Endothelial cell of umbilical vein (primary cell): ENCODE data around the gene PLXDC2. TPM values are rescaled to one million over a fixed set of nuclear protein-coding genes. Genes with fewer than 3 reads are reported as not detected.

Experiments
- BruUV-seq: library from RNA; stranded (reverse); fragments of 400-500 nt; replicated peaks from 2 replicates; lab custom pipeline; 2021; lab: Mats Ljungman, UMichigan
- CTCF ChIA-PET: fragments of 300-600, 350-600 bp; sonication (Branson Sonifier 250); formaldehyde crosslinking; loops from one replicate; lab custom pipeline; 2021; ENCODE audit warnings: antibody characterized with exemption, inconsistent platforms; lab: Charles Lee
- POLR2A ChIA-PET: fragments of 300-600, 350-600 bp; sonication (Branson Sonifier 250); formaldehyde crosslinking; loops from one replicate; lab custom pipeline; 2021; ENCODE audit warnings: antibody characterized with exemption, inconsistent platforms; lab: Charles Lee
- DNase-seq: peaks from one replicate; pipeline ENCODE4 v3.0.0-alpha.2; 2011; ENCODE audit warnings: low read depth, low spot score
- FAIRE-seq: peaks from 2 replicates; lab custom pipeline; 2011; peaks lifted over from hg19 to GRCh38; lab: Jason Lieb, UNC
- H2AFZ ChIP-seq: 2 replicates; pipeline ENCODE4 v1.6.0; 2012; ENCODE audit warnings: low read depth, low read length, control low read depth, inconsistent platforms
- H3K27ac ChIP-seq: 2 replicates; pipeline ENCODE4 v1.5.1; 2011; ENCODE audit warnings: low read depth, mild to moderate bottlenecking, control low read depth, low read length, moderate library complexity; ENCODE audit not compliant: insufficient read depth
- H3K27me3 ChIP-seq, 2 experiments: 2 replicates each; pipeline versions ENCODE4 v1.6.0 to v1.6.1; 2011; ENCODE audit warnings: low read length in 2 of 2, mixed read lengths in 1 of 2; ENCODE audit not compliant: control insufficient read depth in 2 of 2, insufficient read depth in 2 of 2
- H3K36me3 ChIP-seq, 2 experiments: 2 replicates in 1 of 2; 3 replicates in 1 of 2; pipeline ENCODE4 v1.5.1; 2011; ENCODE audit warnings: low read length in 2 of 2, mild to moderate bottlenecking in 1 of 2, moderate library complexity in 1 of 2; ENCODE audit not compliant: control insufficient read depth in 2 of 2, insufficient read depth in 2 of 2; ENCODE audit errors: extremely low read depth in 1 of 2
- H3K4me1 ChIP-seq: 3 replicates; pipeline ENCODE4 v1.5.1; 2011; ENCODE audit warnings: mild to moderate bottlenecking, low read length; ENCODE audit not compliant: control insufficient read depth, insufficient read depth; ENCODE audit errors: extremely low read depth
- H3K4me2 ChIP-seq: 2 replicates; pipeline ENCODE4 v1.6.1; 2011; ENCODE audit warnings: low read length, control low read depth, mixed read lengths; ENCODE audit not compliant: insufficient read depth
- H3K4me3 ChIP-seq, 3 experiments: fragments of 200-600 bp in 1 of 3; sonication (generic), shearing (Covaris generic) in 1 of 3; replicated peaks in 1 of 3; 2 replicates each; pipeline ENCODE4 v1.5.1; 2011 to 2016; ENCODE audit warnings: control low read depth in 3 of 3, low read length in 3 of 3, mild to moderate bottlenecking in 2 of 3, inconsistent platforms in 1 of 3, low read depth in 1 of 3, moderate library complexity in 1 of 3; ENCODE audit not compliant: insufficient read depth in 1 of 3
- H3K79me2 ChIP-seq: 2 replicates; pipeline ENCODE4 v1.6.0; 2012; ENCODE audit warnings: low read length, inconsistent platforms; ENCODE audit not compliant: control insufficient read depth, insufficient read depth
- H3K9ac ChIP-seq: replicated peaks from 2 replicates; pipeline ENCODE3; 2011; ENCODE audit warnings: low read length, control low read depth; ENCODE audit not compliant: insufficient read depth; ENCODE audit errors: extremely low read depth
- H3K9me1 ChIP-seq: replicated peaks from 3 replicates; pipeline ENCODE4 v1.6.0; 2011; ENCODE audit warnings: mild to moderate bottlenecking, low read length; ENCODE audit not compliant: control insufficient read depth, insufficient read depth; ENCODE audit errors: extremely low read depth
- H3K9me3 ChIP-seq: replicated peaks from 2 replicates; pipeline ENCODE4 v1.5.1; 2012; ENCODE audit warnings: low read length, inconsistent platforms; ENCODE audit not compliant: control insufficient read depth, insufficient read depth
- H4K20me1 ChIP-seq: replicated peaks from 2 replicates; pipeline ENCODE3; 2011; ENCODE audit warnings: mild to moderate bottlenecking, low read length; ENCODE audit not compliant: control insufficient read depth, insufficient read depth; ENCODE audit errors: extremely low read depth
- CTCF ChIP-seq, 2 donors: IDR thresholded peaks; 1 replicate in 1 of 2; 2 replicates in 1 of 2; pipeline ENCODE4 v1.5.1; 2011; ENCODE audit warnings: low read length in 2 of 2, mild to moderate bottlenecking in 2 of 2, moderate library complexity in 2 of 2, control low read depth in 1 of 2, inconsistent platforms in 1 of 2, low read depth in 1 of 2; ENCODE audit not compliant: insufficient read depth in 1 of 2; ENCODE audit errors: extremely low read depth in 1 of 2
- EZH2 ChIP-seq: IDR thresholded peaks from 2 replicates; pipeline ENCODE4 v1.6.1; 2012; ENCODE audit warnings: borderline replicate concordance, low read depth, mild to moderate bottlenecking, moderate library complexity, low read length, inconsistent platforms; ENCODE audit not compliant: severe bottlenecking
- FOS ChIP-seq: IDR thresholded peaks from 2 replicates; pipeline ENCODE4 v1.6.1; 2011; ENCODE audit warnings: mild to moderate bottlenecking, low read length, moderate library complexity, borderline replicate concordance; ENCODE audit not compliant: insufficient read depth
- GATA2 ChIP-seq: IDR thresholded peaks from 2 replicates; pipeline ENCODE4 v1.7.0; 2011; ENCODE audit warnings: low read depth, mild to moderate bottlenecking, moderate library complexity, mixed read lengths, low read length; ENCODE audit not compliant: insufficient read length, insufficient read depth
- JUN ChIP-seq: IDR thresholded peaks from 2 replicates; pipeline ENCODE4 v1.6.1; 2011; ENCODE audit warnings: borderline replicate concordance, low read depth; ENCODE audit not compliant: insufficient read length, insufficient read depth
- MYC ChIP-seq: IDR thresholded peaks from one replicate; pipeline ENCODE4 v1.6.1; 2011; ENCODE audit warnings: mild to moderate bottlenecking, low read depth, low read length
- POLR2A ChIP-seq: IDR thresholded peaks from 2 replicates; pipeline ENCODE4 v1.6.1; 2012; ENCODE audit warnings: low read depth, mild to moderate bottlenecking, control low read depth, low read length
- POLR2AphosphoS5 ChIP-seq: IDR thresholded peaks from 2 replicates; pipeline ENCODE4 v1.6.1; 2012; ENCODE audit warnings: low read depth, mild to moderate bottlenecking, control low read depth, low read length, moderate library complexity; ENCODE audit not compliant: insufficient read depth
- dilution Hi-C: fragments of 300-500 bp; cut with MboI; formaldehyde crosslinking; loops from one replicate; pipeline ENCODE4 v1.15.0; 2019; ENCODE audit warnings: low sequenced_read_pairs; ENCODE audit not compliant: extremely low pct_ligation_motif_present
- intact Hi-C: fragments of 100-400 bp; cut with micrococcal nuclease; formaldehyde crosslinking; loops from one replicate; pipeline ENCODE4 v1.10.0; 2022
- polyA plus RNA-seq, 4 experiments: library from polyadenylated mRNA; depleted of rRNA in 3 of 4; stranded (reverse) in 3 of 4; unstranded in 1 of 4; fragments of >200 nt; gene quantifications; 2 replicates each; pipeline versions ENCODE4 v1.2.1 to v1.2.3, GENCODE V29; 2011 to 2012; ENCODE audit warnings: missing spikeins in 1 of 4
- total RNA-seq: library from RNA; stranded (reverse); gene quantifications from 2 replicates; pipeline ENCODE4 v1.2.3, GENCODE V29; 2021

Gene PLXDC2
- total and polyA plus RNA-seq, 2 donors (not counting 3 experiments of a cell fraction or from before 2014, with no cell fraction given): 0.32 to 1.2 TPM

GRCh38 chr10:19919671-19920070, 103.4 kb downstream of the PLXDC2 start:
- intact Hi-C loops (loop anchor here (5.0 kb wide), 1 partner anchor 83 kb away; no protein-coding TSS in a partner anchor), dilution Hi-C loops (no loop called here)
- BruUV-seq: no TSS peak
- Histone ChIP-seq H3K4me3 (no peak overlapping the region), H3K4me2 (no peak overlapping the region), H3K27ac (no peak overlapping the region), H3K27me3 (no peaks in the 10 kb centered on the region), H3K36me3 (no peaks in the 10 kb centered on the region), H2AFZ (no peak overlapping the region), H3K9ac (no peak overlapping the region), H3K9me3 (no peaks in the 10 kb centered on the region), H4K20me1 (no peaks in the 10 kb centered on the region), H3K4me1 (peaks cover 18% of the 10 kb centered on the region), H3K79me2 (no peaks in the 10 kb centered on the region), H3K9me1 (no peaks in the 10 kb centered on the region)
- POLR2A ChIA-PET: no interaction called here
- TF ChIP-seq JUN (no peak), POLR2AphosphoS5 (no peak), EZH2 (no peak), CTCF (IDR thresholded peaks at IDR 0.05; ENCODE audit: extremely low read depth in 1 of 2, insufficient read depth in 1 of 2, low read depth in 1 of 2, low read length in 2 of 2) (no peak), MYC (no peak), POLR2A (no peak), GATA2 (no peak), FOS (no peak)
- DNase-seq: no peak
- no peak for FAIRE-seq
- CTCF ChIA-PET: no interaction called here
